Osteoblast (primary cell): ENCODE data around the gene LIX1. TPM values are rescaled to one million over a fixed set of nuclear protein-coding genes. Genes with fewer than 3 reads are reported as not detected.
A peak's percentile ranks its signal among the peaks of the same experiment; 100 is the strongest.

Source experiments
- DNase-seq: peaks from one replicate; pipeline ENCODE4 v3.0.0; 2011; ENCODE audit warnings: low spot score, mixed read lengths; ENCODE audit not compliant: insufficient read length; ENCODE audit errors: missing footprints
- H2AFZ ChIP-seq: 2 replicates; pipeline ENCODE4 v1.6.0; 2011; ENCODE audit warnings: mild to moderate bottlenecking, low read length
- H3K27ac ChIP-seq: 2 replicates; pipeline ENCODE4 v1.5.1; 2011; ENCODE audit warnings: mild to moderate bottlenecking, low read depth, low read length, moderate library complexity
- H3K27me3 ChIP-seq: 2 replicates; pipeline ENCODE4 v1.6.0; 2012; ENCODE audit warnings: mild to moderate bottlenecking, control low read depth, inconsistent platforms, low read length, moderate library complexity; ENCODE audit not compliant: insufficient read depth
- H3K36me3 ChIP-seq: 2 replicates; pipeline ENCODE4 v1.5.1; 2011; ENCODE audit warnings: mild to moderate bottlenecking, low read length, control low read depth, moderate library complexity; ENCODE audit not compliant: insufficient read depth
- H3K4me1 ChIP-seq: 2 replicates; pipeline ENCODE4 v1.5.1; 2011; ENCODE audit warnings: mild to moderate bottlenecking, low read length, control low read depth, moderate library complexity; ENCODE audit not compliant: insufficient read depth
- H3K4me2 ChIP-seq: 2 replicates; pipeline ENCODE4 v1.6.0; 2011; ENCODE audit warnings: mild to moderate bottlenecking, low read length; ENCODE audit not compliant: insufficient read depth
- H3K4me3 ChIP-seq: fragments of 200-600 bp; sonication (generic); 3 replicates; pipeline ENCODE4 v1.5.1; 2012; ENCODE audit warnings: mild to moderate bottlenecking, low read length, inconsistent platforms; ENCODE audit not compliant: insufficient read depth
- H3K79me2 ChIP-seq: 2 replicates; pipeline ENCODE4 v1.6.0; 2012; ENCODE audit warnings: mild to moderate bottlenecking, low read length, control low read depth, inconsistent platforms; ENCODE audit not compliant: insufficient read depth
- H3K9me3 ChIP-seq: 2 replicates; pipeline ENCODE4 v1.5.1; 2011; ENCODE audit warnings: low read depth, low read length, control low read depth
- H4K20me1 ChIP-seq: 2 replicates; pipeline ENCODE4 v1.6.0; 2012; ENCODE audit warnings: mild to moderate bottlenecking, low read length, control low read depth; ENCODE audit not compliant: insufficient read depth
- total RNA-seq: library from RNA; depleted of rRNA; stranded (reverse); fragments of >200 nt; gene quantifications from 2 replicates; pipeline ENCODE4 v1.2.3, GENCODE V29; 2012
- TF ChIP-seq, protein P1 (sequence below): IDR thresholded peaks from 2 replicates; pipeline ENCODE4 v1.5.1; 2011; ENCODE audit warnings: mild to moderate bottlenecking, low read depth, low read length, moderate library complexity; ENCODE audit errors: extremely low read depth

LIX1 gene
- total RNA-seq, 1 donor = not detected

DNA sequence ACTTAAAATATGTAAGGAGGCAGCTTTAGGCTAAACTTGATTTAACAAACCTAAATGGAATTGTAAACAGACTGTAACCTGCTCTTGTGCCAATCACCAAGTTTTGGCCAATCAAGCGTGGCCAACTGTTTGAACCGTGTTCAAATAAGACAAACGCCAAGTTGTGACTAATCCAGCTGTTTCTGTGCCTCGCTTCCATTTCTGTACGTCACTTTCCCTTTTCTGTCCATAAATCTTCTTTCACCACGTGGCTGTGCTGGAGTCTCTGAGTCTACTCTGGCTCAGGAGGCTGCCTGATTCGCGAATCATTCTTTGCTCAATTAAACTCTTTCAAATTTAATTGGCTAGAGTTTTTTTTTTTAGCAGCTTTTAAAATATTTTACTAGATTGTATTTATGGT lies 71.3 kb downstream of the LIX1 start:
- DNase-seq = no peak
- Histone ChIP-seq H3K79me2 (no peaks in the 10 kb centered on the region), H3K4me2 (no peak overlapping the region), H3K4me1 (no peaks in the 10 kb centered on the region), H2AFZ (peak overlapping the region; percentile 54), H3K27me3 (peaks cover 6% of the 10 kb centered on the region), H3K36me3 (no peaks in the 10 kb centered on the region), H3K9me3 (no peaks in the 10 kb centered on the region), H4K20me1 (no peaks in the 10 kb centered on the region), H3K27ac (no peak overlapping the region), H3K4me3 (no peak overlapping the region)
- TF ChIP-seq, protein P1, sequence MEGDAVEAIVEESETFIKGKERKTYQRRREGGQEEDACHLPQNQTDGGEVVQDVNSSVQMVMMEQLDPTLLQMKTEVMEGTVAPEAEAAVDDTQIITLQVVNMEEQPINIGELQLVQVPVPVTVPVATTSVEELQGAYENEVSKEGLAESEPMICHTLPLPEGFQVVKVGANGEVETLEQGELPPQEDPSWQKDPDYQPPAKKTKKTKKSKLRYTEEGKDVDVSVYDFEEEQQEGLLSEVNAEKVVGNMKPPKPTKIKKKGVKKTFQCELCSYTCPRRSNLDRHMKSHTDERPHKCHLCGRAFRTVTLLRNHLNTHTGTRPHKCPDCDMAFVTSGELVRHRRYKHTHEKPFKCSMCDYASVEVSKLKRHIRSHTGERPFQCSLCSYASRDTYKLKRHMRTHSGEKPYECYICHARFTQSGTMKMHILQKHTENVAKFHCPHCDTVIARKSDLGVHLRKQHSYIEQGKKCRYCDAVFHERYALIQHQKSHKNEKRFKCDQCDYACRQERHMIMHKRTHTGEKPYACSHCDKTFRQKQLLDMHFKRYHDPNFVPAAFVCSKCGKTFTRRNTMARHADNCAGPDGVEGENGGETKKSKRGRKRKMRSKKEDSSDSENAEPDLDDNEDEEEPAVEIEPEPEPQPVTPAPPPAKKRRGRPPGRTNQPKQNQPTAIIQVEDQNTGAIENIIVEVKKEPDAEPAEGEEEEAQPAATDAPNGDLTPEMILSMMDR = no peak

DNA sequence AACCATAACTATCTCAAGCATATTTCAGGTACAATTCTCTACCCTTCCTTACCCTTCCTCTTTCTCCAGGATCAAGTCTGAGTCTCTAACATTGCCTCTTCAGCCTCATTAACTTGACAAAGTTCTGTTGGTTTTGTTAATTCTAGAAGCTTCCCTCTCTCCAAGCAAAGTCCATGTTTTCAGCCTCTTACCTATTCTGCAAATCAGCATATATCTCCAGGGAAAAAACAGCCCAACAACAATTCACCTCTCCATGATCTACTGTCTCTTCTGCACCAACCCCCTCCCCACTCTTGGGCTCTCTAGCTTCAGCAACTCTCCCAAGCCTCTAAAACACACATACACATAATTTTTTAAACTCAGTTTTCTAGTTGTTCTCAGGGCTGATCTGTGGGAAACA lies 72.2 kb downstream of the LIX1 start:
- Histone ChIP-seq H3K4me3 (no peak overlapping the region), H3K9me3 (no peaks in the 10 kb centered on the region), H3K4me1 (no peaks in the 10 kb centered on the region), H3K4me2 (no peak overlapping the region), H3K36me3 (no peaks in the 10 kb centered on the region), H3K27me3 (peaks cover 7% of the 10 kb centered on the region), H3K27ac (no peak overlapping the region), H2AFZ (no peak overlapping the region), H4K20me1 (no peaks in the 10 kb centered on the region), H3K79me2 (no peaks in the 10 kb centered on the region)
- DNase-seq = no peak
- TF ChIP-seq, protein P1 = no peak

DNA sequence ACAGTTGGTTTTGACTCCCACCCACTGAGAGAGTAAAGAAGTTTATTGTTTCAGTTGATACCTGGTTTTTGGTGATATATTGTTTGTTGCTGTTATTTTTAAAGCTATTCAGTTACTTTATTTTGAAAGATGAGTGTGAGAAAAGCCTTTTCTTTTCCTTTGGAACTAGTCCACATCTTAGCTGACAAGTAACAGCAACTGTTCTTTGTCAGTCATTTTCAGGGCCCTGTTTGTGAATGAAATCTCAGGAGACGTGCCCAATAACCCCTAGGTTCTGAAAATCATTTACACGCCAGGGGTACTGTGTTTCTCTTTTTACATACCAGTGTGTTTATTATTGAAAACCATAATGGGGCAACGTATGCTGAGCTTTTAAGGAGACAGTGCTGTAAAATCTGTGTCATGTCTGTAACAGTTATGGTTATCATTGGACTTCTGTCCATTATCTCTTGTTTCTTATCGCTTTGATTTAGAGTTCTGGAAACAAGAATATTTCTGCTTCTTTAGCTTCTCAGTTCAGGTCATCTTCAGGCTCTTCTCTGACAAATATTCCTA lies 75.0 kb downstream of the LIX1 start:
- H3K27me3 ChIP-seq = peaks cover 7% of the 10 kb centered on the region
- DNase-seq = no peak

DNA sequence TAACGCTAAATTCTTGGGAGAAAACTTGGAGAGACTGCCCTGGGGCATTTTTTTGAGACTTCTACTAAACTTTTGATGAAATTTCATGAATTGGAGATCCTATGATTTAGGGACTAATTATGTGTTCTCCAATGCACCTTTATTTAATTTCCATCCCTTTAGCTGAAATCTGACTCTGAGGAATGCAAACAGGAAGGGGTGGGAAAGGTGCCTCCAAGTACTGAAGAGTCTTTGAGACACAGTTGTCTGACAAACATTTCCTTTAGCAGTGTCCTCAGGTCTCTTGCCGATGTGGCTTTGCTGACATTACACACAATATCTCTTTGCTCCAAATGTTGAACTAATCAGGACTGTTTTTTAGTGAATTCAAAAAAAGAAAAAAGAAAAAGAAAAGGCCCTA lies 76.9 kb downstream of the LIX1 start:
- H2AFZ ChIP-seq = no peak overlapping the region
- no peaks in the 10 kb centered on the region for H3K36me3 ChIP-seq
- H3K4me1 ChIP-seq = no peaks in the 10 kb centered on the region
- no peaks in the 10 kb centered on the region for H4K20me1 ChIP-seq
- H3K27me3 ChIP-seq = peaks cover 7% of the 10 kb centered on the region
- H3K4me3 ChIP-seq = no peak overlapping the region
- no peak for DNase-seq
- no peak overlapping the region for H3K27ac ChIP-seq
- no peak overlapping the region for H3K4me2 ChIP-seq
- TF ChIP-seq, protein P1 = no peak
- no peaks in the 10 kb centered on the region for H3K79me2 ChIP-seq
- H3K9me3 ChIP-seq = no peaks in the 10 kb centered on the region

More for the DNA sequence above, 75.0 kb downstream of the LIX1 start:
- H3K36me3 ChIP-seq = no peaks in the 10 kb centered on the region
- H2AFZ ChIP-seq = no peak overlapping the region
- no peaks in the 10 kb centered on the region for H3K4me1 ChIP-seq
- no peak overlapping the region for H3K4me2 ChIP-seq
- H3K9me3 ChIP-seq = no peaks in the 10 kb centered on the region
- TF ChIP-seq, protein P1 = no peak
- no peaks in the 10 kb centered on the region for H4K20me1 ChIP-seq
- no peak overlapping the region for H3K4me3 ChIP-seq
- no peak overlapping the region for H3K27ac ChIP-seq
- H3K79me2 ChIP-seq = no peaks in the 10 kb centered on the region
